Neural progenitor cell (in vitro differentiated cells): Measurements from ENCODE around the gene ADGRV1. TPM values are rescaled to one million over a fixed set of nuclear protein-coding genes. Genes with fewer than 3 reads are reported as not detected.

Experiments
- DNase-seq: peaks from one replicate; pipeline ENCODE4 v3.0.0-alpha.2; 2016; ENCODE audit warnings: low spot score
- H2AFZ ChIP-seq: fragments of 200-600 bp; sonication (generic); replicated peaks from 2 replicates; pipeline ENCODE4 v1.6.1; 2016; ENCODE audit warnings: antibody characterized with exemption
- H3F3A ChIP-seq: fragments of 200-600 bp; sonication (generic); 2 replicates; pipeline ENCODE4 v1.6.1; 2016; ENCODE audit warnings: antibody characterized with exemption, low read depth
- H3K27ac ChIP-seq: fragments of 200-600 bp; sonication (generic); 2 replicates; pipeline ENCODE4 v1.5.1; 2016; ENCODE audit warnings: mild to moderate bottlenecking
- H3K27me3 ChIP-seq: fragments of 200-600 bp; sonication (generic); 2 replicates; pipeline ENCODE4 v1.6.1; 2016; ENCODE audit warnings: mild to moderate bottlenecking, moderate library complexity
- H3K36me3 ChIP-seq: fragments of 200-600 bp; sonication (generic); 2 replicates; pipeline ENCODE4 v1.5.1; 2016
- H3K4me1 ChIP-seq: fragments of 200-600 bp; sonication (generic); 2 replicates; pipeline ENCODE4 v1.6.1; 2016; ENCODE audit warnings: mixed run types
- H3K4me2 ChIP-seq: fragments of 200-600 bp; sonication (generic); 2 replicates; pipeline ENCODE4 v1.6.1; 2016
- H3K4me3 ChIP-seq: fragments of 200-600 bp; sonication (generic); 2 replicates; pipeline ENCODE4 v1.5.1; 2016
- H3K79me2 ChIP-seq: fragments of 200-600 bp; sonication (generic); 2 replicates; pipeline ENCODE4 v1.6.1; 2016; ENCODE audit warnings: low read depth
- H3K9ac ChIP-seq: fragments of 200-600 bp; sonication (generic); 2 replicates; pipeline ENCODE4 v1.6.1; 2016
- H3K9me3 ChIP-seq: fragments of 200-600 bp; sonication (generic); 2 replicates; pipeline ENCODE4 v1.5.1; 2016; ENCODE audit warnings: low read depth
- H4K20me1 ChIP-seq: fragments of 200-600 bp; sonication (generic); 2 replicates; pipeline ENCODE4 v1.6.1; 2016; ENCODE audit warnings: low read depth
- H3K27ac Mint-ChIP-seq: 3 replicates; pipeline ENCODE4 v1.8.0; 2021; ENCODE audit warnings: mixed read lengths
- H3K27me3 Mint-ChIP-seq: 2 replicates; pipeline ENCODE4 v1.8.0; 2022; ENCODE audit warnings: low read depth, mild to moderate bottlenecking, inconsistent platforms, moderate library complexity, mixed read lengths; ENCODE audit not compliant: insufficient read depth
- H3K36me3 Mint-ChIP-seq: 3 replicates; pipeline ENCODE4 v1.8.0; 2021; ENCODE audit warnings: mixed read lengths
- H3K4me1 Mint-ChIP-seq: 3 replicates; pipeline ENCODE4 v1.8.0; 2021; ENCODE audit warnings: mixed read lengths
- H3K4me3 Mint-ChIP-seq: 3 replicates; pipeline ENCODE4 v1.8.0; 2021; ENCODE audit warnings: mild to moderate bottlenecking, moderate library complexity, mixed read lengths
- H3K9me3 Mint-ChIP-seq: 3 replicates; pipeline ENCODE4 v1.8.0; 2020; ENCODE audit warnings: mixed read lengths
- EZH2 ChIP-seq: fragments of 200-600 bp; sonication (generic); IDR thresholded peaks from 2 replicates; pipeline ENCODE4 v1.6.1; 2017; ENCODE audit warnings: antibody characterized with exemption, mild to moderate bottlenecking, moderate library complexity
- EZH2phosphoT487 ChIP-seq: fragments of 200-600 bp; sonication (generic); IDR thresholded peaks from 2 replicates; pipeline ENCODE4 v1.6.1; 2017; ENCODE audit warnings: antibody characterized with exemption
- total RNA-seq: library from RNA; depleted of rRNA; stranded (reverse); fragments of >200 nt; gene quantifications from 2 replicates; pipeline ENCODE4 v1.2.3, GENCODE V29; 2015; ENCODE audit warnings: low replicate concordance
- TF ChIP-seq, protein P1 (sequence below): fragments of 200-600 bp; sonication (generic); IDR thresholded peaks from 2 replicates; pipeline ENCODE4 v1.5.1; 2017; ENCODE audit warnings: antibody characterized with exemption, mild to moderate bottlenecking

Gene ADGRV1
- total RNA-seq, 1 donor from 2014 or later: 151 TPM

DNA sequence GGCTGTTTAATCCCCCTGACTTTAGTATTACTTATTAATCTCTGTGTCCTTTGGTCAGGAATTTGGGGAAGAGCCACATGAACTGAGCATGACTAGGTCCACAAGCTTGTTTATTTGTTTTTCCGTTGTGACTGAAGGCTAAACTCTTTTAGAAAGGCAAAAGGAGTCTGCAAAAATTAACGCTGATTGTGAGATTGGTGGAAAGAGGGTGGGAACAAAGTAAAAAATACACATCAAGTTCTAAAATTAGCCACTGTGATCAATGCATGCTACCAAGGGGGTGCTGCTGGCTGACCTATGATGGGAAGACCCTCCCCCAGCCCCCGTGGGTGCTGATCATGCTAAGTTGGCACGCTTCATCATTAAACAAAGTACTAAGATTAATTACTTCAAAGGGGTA lies 356.8 kb downstream of the ADGRV1 start:
- H3K36me3 ChIP-seq: peaks cover 7% of the 10 kb centered on the region
- no peak overlapping the region for H3K4me2 ChIP-seq
- TF ChIP-seq EZH2 (no peak), EZH2phosphoT487 (no peak)
- TF ChIP-seq, protein P1, sequence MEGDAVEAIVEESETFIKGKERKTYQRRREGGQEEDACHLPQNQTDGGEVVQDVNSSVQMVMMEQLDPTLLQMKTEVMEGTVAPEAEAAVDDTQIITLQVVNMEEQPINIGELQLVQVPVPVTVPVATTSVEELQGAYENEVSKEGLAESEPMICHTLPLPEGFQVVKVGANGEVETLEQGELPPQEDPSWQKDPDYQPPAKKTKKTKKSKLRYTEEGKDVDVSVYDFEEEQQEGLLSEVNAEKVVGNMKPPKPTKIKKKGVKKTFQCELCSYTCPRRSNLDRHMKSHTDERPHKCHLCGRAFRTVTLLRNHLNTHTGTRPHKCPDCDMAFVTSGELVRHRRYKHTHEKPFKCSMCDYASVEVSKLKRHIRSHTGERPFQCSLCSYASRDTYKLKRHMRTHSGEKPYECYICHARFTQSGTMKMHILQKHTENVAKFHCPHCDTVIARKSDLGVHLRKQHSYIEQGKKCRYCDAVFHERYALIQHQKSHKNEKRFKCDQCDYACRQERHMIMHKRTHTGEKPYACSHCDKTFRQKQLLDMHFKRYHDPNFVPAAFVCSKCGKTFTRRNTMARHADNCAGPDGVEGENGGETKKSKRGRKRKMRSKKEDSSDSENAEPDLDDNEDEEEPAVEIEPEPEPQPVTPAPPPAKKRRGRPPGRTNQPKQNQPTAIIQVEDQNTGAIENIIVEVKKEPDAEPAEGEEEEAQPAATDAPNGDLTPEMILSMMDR: no peak
- no peak for DNase-seq
- no peaks in the 10 kb centered on the region for H3K27me3 Mint-ChIP-seq
- peaks cover 2% of the 10 kb centered on the region for H3K36me3 Mint-ChIP-seq
- H3K9me3 Mint-ChIP-seq: no peaks in the 10 kb centered on the region
- no peaks in the 10 kb centered on the region for H3K79me2 ChIP-seq
- no peak overlapping the region for H3K4me3 Mint-ChIP-seq
- H3K9me3 ChIP-seq: no peaks in the 10 kb centered on the region
- no peak overlapping the region for H2AFZ ChIP-seq
- H3K4me3 ChIP-seq: no peak overlapping the region
- H3K27ac Mint-ChIP-seq: no peak overlapping the region
- no peak overlapping the region for H3K9ac ChIP-seq
- H3F3A ChIP-seq: no peaks in the 10 kb centered on the region
- H3K27ac ChIP-seq: no peak overlapping the region
- no peaks in the 10 kb centered on the region for H3K4me1 Mint-ChIP-seq
- no peaks in the 10 kb centered on the region for H4K20me1 ChIP-seq
- no peaks in the 10 kb centered on the region for H3K27me3 ChIP-seq
- H3K4me1 ChIP-seq: peaks cover 11% of the 10 kb centered on the region

DNA sequence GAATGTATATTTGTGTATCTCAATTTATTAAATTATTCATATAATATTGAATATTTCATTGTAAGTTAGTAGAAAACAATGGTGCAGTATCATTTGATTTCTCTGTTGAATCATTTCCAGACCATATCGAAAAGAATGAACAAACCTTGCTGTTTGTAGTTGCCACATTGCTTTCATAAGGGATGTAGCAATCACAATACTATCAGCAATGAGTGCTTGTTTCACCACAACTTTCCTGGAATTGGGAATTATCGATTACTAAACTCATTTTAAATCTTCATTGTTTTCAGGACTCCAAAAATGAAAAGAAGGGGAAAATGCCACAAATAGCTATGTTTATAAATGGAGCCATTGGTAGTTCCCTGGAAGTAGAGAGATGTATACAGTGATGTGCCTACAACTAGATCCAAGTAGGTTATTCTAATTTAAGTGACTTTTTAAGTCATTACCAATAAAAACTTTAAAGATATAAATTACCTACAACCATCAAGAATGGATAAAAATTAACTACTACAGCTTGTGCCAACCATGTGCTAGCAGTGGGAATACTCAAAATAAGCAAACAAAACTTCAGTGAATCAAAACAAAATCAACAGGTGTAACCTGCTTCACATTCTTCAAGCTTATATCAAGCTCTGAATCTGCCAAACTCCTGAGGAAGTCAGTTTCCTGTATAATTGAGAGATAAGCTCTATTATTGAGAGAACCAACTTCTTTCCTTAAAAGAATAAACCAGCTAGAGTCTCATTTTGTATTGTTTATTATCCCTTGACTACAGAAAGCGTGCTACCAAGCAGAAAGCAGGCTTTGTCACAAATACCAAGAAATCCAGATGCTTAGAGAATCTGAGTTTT lies 358.6 kb downstream of the ADGRV1 start:
- no peaks in the 10 kb centered on the region for H3K9me3 Mint-ChIP-seq
- no peak overlapping the region for H3K4me3 Mint-ChIP-seq
- no peak for DNase-seq
- no peaks in the 10 kb centered on the region for H4K20me1 ChIP-seq
- H3K36me3 Mint-ChIP-seq: peaks cover 5% of the 10 kb centered on the region
- H3K4me1 ChIP-seq: peaks cover 11% of the 10 kb centered on the region
- H3K27ac ChIP-seq: no peak overlapping the region
- H3K27me3 Mint-ChIP-seq: no peaks in the 10 kb centered on the region
- no peak overlapping the region for H2AFZ ChIP-seq
- no peak overlapping the region for H3K4me2 ChIP-seq
- H3F3A ChIP-seq: no peaks in the 10 kb centered on the region
- H3K79me2 ChIP-seq: no peaks in the 10 kb centered on the region
- no peaks in the 10 kb centered on the region for H3K9me3 ChIP-seq
- H3K27ac Mint-ChIP-seq: no peak overlapping the region
- no peak overlapping the region for H3K4me3 ChIP-seq
- H3K4me1 Mint-ChIP-seq: no peaks in the 10 kb centered on the region
- H3K36me3 ChIP-seq: peaks cover 3% of the 10 kb centered on the region
- H3K27me3 ChIP-seq: no peaks in the 10 kb centered on the region
- TF ChIP-seq EZH2phosphoT487: no peak
- no peak for TF ChIP-seq EZH2
- TF ChIP-seq, protein P1: no peak
- no peak overlapping the region for H3K9ac ChIP-seq

DNA sequence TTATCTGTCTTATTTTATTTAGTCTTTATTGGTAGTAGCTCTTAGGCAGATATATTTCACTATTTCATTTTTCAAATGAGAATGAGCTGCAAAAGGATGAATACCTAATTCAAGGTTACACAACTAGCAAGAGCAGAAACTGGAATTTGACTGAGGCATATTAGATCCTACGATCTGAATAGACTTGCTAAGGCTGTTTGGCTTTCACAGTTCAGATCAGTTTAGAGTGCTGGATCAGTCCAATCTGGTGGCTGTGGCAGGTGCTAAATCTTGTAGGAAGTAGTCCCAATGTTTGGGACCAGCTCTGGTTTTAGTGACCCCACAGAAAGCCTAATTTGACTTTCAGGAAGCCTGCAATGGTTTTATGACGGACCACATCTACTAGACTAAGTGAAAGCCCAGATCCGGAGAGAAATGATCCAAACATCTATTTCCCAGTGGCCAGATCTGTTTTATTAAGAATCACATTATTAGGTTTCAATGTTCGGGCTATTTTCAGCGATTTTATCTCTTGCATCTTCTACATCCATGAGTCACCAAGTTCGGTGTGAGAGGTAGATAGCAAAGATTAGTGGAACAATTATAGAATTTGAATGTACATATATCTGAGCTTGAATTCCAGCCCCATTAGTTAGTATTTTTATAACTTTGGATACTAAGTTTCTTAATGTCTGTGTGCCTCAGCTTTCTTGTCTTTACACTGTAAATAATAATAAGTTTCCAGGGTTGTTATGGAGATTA lies 359.5 kb downstream of the ADGRV1 start:
- no peak overlapping the region for H3K4me3 Mint-ChIP-seq
- Histone ChIP-seq H3K9ac (no peak overlapping the region), H3K4me2 (no peak overlapping the region), H3K27ac (no peak overlapping the region), H3K79me2 (no peaks in the 10 kb centered on the region), H3K4me3 (no peak overlapping the region), H3K27me3 (no peaks in the 10 kb centered on the region), H3K36me3 (peaks cover 3% of the 10 kb centered on the region), H3K9me3 (no peaks in the 10 kb centered on the region), H4K20me1 (no peaks in the 10 kb centered on the region), H3K4me1 (peaks cover 11% of the 10 kb centered on the region), H2AFZ (no peak overlapping the region), H3F3A (no peaks in the 10 kb centered on the region)
- H3K9me3 Mint-ChIP-seq: no peaks in the 10 kb centered on the region
- no peaks in the 10 kb centered on the region for H3K27me3 Mint-ChIP-seq
- TF ChIP-seq EZH2 (no peak), EZH2phosphoT487 (no peak)
- TF ChIP-seq, protein P1: no peak
- no peak overlapping the region for H3K27ac Mint-ChIP-seq
- H3K36me3 Mint-ChIP-seq: peaks cover 7% of the 10 kb centered on the region
- DNase-seq: no peak
- H3K4me1 Mint-ChIP-seq: no peaks in the 10 kb centered on the region
